UCSD-AML1 (cell line): ENCODE data around the gene ZMYND8.
A peak's percentile ranks its signal among the peaks of the same experiment; 100 is the strongest.
"Not testable (repeated sequence)": the region's sequence is repeated elsewhere in the genome, so short reads cannot be mapped to it uniquely, and the experiment has no call there.

ENCODE experiments used
- DNase-seq: peaks from one replicate; lab custom pipeline; 2025; ENCODE audit not compliant: unreplicated experiment; lab: John Stamatoyannopoulos, UW

ZMYND8 gene

DNA sequence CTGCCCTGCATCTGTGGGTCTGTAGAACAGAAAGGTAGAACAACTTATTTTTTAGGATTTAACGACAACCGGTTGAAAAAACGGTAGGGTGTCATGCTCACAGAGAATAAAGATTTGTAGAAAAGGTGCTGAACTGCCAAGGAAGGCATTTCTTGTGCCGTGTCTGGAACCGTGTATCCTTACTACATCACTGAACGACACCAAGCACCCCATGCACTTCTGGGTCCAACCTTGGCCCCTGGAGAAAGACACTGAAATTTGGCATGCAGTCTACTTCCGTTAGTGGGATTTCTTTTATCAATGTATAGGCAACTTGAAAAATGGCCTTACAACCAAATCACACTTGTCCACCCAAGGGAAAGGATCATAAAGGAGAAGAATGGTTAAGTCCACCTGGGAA lies 145.5 kb downstream of the ZMYND8 start:
- no peak for DNase-seq

GRCh38 chr20:47210470-47210869 lies 146.0 kb downstream of the ZMYND8 start:
- DNase-seq = no peak

GRCh38 chr20:47209982-47210381 lies 146.5 kb downstream of the ZMYND8 start:
- no peak for DNase-seq

GRCh38 chr20:47208534-47209174 lies 147.8 kb downstream of the ZMYND8 start:
- DNase-seq = no peak

DNA sequence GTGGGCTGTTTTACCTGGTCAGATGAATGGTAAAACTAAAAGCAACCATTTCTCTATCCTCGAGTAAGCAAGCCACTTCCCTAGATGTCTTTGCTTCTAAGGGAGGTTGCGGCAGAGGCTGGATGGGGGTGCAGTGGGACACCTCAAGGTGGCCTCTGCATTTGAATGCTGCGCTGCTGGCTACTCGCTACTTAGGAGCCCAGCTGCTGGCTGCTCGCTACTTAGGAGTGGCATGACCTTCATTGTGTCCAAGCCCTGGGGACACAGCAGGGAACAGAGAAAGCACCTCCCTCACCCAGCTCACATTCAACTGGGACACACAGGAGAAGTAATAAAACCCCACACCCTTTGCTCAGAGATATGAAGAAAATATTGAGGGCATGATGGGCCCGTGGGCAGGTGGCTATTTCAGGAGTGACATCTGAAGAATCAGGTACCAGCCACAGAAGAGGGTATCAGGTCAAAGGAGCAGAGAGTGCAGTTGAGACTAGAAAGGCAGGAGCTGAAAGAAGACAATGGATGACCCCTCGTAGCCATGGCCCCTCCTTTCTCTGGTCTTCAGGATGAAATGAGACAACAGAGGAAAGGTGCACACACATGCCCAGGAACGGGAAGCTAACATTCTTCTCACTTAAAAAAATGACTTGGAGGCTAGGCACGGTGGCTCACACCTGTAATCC lies 149.4 kb downstream of the ZMYND8 start:
- DNase-seq = no peak

- DNase-seq = not testable (repeated sequence)
Measured at GRCh38 chr20:47206552-47206951, 149.9 kb downstream of the ZMYND8 start.

- peak; percentile 72 for DNase-seq
Measured at GRCh38 chr20:47205577-47206123, 150.8 kb downstream of the ZMYND8 start.

DNA sequence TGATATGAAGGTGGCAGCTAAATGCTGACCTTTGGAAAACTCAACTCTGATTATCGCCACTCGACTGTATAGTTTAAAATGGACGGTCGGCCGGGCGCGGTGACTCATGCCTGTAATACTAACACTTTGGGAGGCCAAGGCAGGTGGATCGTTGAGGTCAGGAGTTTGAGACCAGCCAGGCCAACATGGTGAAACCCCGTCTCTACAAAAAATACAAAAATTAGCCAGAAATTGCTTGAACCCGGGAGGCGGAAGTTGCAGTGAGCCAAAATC lies 151.7 kb downstream of the ZMYND8 start:
- not testable (repeated sequence) for DNase-seq

GRCh38 chr20:47204008-47204849 lies 152.3 kb downstream of the ZMYND8 start:
- no peak for DNase-seq

DNA sequence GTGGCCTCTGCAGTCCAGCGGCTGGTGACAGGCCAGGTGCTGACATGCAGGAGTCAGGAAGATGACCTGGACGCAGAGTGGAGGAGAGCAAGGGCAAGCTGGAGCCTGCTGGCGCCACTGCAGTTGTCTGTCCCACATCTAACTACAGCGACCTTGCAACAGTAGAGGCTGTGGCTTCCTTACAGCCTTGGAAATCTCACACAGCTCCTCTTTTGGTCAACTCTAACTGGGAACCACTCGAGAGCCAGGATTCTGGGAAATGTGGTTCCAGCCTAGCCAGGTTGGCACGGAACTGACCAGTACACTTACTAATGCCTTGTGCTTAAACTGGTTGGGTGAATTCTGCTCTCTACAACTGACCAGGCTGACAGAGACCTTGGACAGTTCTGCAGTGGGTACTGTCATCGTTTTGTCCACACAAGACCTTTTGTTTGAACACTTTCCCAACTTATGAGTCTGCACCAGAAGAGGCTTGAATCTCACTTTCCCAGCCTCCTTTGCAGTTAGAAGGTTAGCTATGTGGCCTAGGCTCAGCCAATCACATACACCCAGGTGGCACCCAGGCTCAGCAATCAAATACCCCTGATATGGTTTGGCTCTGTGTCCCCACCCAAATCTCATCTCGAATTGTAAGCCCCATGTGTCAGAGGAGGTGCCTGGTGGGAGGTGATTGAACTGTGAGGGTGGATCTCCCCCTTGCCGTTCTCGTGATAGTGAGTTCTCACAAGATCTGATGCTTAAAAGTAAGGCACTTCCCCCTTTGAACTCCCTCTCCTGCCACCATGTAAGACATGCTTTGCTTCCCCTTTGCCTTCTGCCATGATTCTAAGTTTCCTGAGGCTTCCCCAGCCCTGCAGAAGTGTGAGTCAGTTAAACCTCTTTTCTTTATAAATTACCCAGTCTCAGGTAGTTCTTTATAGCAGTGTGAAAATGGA lies 153.5 kb downstream of the ZMYND8 start:
- DNase-seq = no peak

DNA sequence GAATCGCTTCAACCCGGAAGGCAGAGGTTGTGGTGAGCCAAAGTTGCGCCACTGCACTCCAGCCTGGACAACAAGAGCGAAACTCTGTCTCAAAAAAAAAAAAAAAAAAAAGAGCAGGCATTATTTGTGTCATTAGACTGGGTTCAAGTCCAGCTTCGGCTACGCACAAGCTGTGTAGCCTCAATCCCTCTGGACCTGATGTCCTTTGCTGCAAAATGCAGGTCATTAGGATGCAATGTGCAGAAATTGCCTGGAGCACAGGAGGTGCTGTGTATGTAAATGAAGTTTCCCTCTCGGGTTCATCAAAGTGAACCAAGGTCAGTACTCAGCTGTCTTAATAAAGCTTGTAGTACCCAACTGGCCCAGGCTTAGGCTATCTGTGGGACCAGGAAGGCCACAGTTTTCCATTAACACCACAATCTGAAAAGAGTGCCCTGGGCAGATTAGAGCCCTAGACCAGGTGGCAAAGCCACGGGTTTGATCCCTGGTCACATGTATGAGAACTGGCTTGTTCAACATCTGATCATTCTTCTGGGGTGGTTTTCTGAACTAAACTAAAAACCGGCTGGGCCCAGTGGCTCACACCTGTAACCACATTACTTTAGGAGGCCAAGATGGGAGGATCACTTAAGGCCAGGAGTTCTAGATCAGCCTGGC lies 155.3 kb downstream of the ZMYND8 start:
- no peak for DNase-seq

DNA sequence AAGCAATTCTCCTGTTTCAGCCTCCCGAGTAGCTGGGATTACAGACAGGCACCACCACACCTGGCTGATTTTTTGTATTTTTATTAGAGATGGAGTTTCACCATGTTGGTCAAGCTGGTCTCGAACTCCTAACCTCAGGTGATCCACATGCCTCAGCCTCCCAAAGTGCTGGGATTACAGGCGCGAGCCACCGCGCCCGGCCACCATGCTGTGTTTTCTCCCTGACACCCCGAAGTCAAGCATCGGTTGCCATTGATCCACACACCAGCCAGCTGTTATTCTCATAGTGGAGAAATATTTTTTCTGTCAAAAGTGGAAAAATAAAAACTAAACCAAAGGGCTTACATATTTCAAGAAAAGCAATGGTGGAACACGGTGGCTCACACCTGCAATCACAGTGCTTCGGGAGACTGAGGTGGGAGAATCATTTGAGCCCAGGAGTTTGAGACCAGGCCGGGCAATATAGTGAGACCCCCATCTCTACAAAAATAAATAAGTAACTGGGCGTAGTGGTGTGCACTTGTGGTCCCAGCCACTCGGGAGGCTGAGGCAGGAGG lies 157.4 kb downstream of the ZMYND8 start:
- no peak for DNase-seq

DNA sequence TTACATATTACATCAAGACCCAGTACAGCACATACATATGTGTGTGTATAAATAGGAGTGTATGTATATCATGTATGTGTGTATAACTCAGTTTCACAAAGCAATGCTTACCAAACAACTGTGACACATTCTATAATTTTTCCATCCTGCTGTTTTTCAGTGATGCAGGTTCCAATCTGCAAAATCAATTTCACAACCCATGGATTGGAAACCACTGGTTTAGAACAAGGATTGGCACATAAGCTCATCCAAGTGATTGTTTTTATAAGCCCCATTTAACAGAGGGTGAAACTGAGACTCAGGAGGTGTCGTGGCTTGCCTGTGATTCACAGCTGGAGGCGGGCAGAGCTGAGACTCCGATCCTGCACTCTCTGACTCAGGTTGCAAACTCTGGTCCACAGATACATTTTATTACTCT lies 158.2 kb downstream of the ZMYND8 start:
- no peak for DNase-seq

DNA sequence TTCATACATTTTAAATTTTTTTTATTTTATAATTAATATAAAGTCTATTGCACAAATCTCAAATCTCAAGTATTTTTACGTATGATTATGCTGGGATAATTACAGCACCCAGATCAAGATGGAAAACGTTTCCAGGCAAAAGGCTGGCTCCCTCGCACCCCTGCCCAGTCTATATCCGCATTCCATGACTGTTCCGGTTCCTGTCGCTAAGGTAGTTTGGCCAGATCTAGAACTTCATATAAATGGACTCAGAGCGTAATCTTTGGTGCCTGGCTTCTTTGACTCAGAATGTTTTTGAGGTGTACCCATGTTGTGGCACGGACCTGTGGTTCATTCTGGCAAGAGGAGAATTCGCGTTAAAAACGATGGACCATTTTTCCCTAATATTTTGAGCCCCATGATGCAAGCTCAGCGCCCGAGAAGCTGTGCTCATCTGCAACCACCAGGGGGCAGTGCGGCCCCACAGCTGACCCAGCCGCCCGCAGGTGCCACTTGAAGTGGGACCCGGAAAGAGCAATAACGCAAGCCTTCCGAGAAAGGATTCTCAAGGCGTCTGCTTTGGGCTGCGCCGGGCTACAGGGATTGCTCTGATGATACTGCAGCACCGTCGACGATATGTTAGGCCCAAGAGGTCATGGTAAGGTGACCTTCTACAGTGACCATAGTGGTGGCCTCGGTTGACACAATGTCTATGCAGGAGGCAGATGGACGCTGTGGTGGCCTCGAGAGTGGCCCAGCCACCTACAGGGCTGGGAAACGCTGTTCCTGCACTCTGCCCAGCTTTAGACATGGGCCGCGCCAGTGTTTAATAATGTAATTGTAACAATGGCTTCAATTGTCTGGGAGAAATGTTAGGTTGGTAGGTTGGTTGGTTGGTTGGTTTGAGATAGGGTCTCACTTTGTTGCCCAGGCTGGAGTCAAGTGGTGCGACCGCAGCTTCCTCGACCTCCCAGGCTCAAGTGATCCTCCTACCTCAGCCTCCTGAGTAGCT lies 160.1 kb downstream of the ZMYND8 start:
- DNase-seq = peak; percentile 75

DNA sequence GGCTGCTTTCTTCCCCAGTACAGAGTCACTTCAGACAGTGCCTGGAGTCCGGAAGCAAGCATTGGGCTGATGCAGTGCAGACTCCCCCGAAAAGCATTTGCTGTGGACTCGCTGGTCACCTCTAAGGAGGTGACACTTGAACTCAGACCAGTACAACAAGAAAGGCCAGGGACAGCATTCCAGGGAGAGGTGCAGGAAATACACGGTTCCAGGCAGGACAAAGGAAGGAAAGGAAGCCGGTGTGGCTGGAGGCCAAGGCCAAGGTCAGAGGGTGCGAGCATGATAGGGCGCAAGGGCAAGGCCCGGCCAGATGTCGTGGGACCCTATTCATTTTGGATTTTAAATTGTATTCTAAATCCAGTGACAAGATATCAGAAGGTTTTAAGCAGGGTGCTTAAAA lies 160.9 kb downstream of the ZMYND8 start:
- DNase-seq = no peak

DNA sequence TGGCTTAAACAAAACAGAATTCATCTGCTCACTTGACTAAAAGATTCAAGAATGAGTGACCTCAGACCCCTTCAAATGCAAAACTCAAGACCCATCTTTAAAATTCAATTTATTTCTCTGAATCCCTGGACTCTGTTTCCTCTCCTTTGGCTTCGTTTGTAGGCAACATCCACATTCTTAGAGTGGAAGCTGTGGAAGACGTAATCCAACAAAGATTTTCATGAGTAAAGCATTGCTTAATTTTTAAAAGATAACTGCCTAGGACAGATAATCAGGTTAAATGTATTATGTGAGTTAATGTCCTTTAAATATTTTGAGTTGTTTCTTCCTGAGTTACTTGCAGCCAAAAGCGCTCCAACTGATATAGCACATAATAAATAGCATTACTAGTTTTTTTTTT lies 164.5 kb downstream of the ZMYND8 start:
- no peak for DNase-seq

DNA sequence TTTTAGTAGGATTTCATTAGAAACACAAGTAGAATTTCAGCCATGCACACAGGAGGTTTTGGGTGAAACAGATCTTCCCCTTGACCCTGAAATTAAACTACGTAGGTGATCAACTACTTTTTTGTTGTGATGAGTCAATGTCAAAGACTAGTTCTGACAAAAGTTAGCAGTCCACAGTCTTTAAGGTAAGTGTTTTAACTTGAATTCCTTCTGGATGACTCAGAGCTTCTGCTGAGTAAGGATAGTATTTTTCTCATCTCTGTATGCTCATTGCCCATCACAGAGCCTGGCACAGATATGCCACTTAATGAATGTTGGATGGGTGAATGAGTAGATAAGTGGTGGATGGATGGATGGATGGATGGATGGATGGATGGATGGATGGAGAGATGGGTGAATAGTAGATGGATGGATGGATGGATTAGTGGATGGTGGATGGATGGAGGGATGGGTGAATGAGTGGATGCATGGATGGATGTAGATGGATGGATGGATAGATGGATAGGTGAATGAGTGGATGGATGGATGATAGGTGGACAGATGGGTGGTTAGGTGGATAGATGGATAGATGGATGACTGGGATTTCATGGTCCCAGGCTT lies 165.3 kb downstream of the ZMYND8 start:
- no peak for DNase-seq

- no peak for DNase-seq
Measured at GRCh38 chr20:47189060-47189459, 167.4 kb downstream of the ZMYND8 start.
